SJSA1 (cell line): ENCODE measurements around the gene MTPN. TPM values are rescaled to one million over a fixed set of nuclear protein-coding genes. Genes with fewer than 3 reads are reported as not detected.

Source experiments
- DNase-seq, 2 experiments: peaks; one replicate each; pipeline ENCODE4 v3.0.0-alpha.2; 2015 to 2020; ENCODE audit warnings: low spot score in 2 of 2, low read depth in 1 of 2
- H3K27ac ChIP-seq: fragments of 250-450 bp; sonication (Bioruptor Pico); 2 replicates; pipeline ENCODE4 v1.5.1; 2020; ENCODE audit warnings: mild to moderate bottlenecking, moderate library complexity
- H3K27me3 ChIP-seq: fragments of 250-450 bp; sonication (Bioruptor Pico); replicated peaks from 2 replicates; pipeline ENCODE4 v1.5.1; 2020; ENCODE audit warnings: mild to moderate bottlenecking, moderate library complexity
- H3K36me3 ChIP-seq: fragments of 250-450 bp; sonication (Bioruptor Pico); 2 replicates; pipeline ENCODE4 v1.5.1; 2020; ENCODE audit warnings: mild to moderate bottlenecking
- H3K4me1 ChIP-seq: fragments of 250-450 bp; sonication (Bioruptor Pico); replicated peaks from 2 replicates; pipeline ENCODE4 v1.6.1; 2021; ENCODE audit warnings: mild to moderate bottlenecking
- H3K4me3 ChIP-seq: fragments of 250-450 bp; sonication (Bioruptor Pico); 2 replicates; pipeline ENCODE4 v1.5.1; 2020; ENCODE audit warnings: mild to moderate bottlenecking
- H3K9me3 ChIP-seq: fragments of 250-450 bp; sonication (Bioruptor Pico); replicated peaks from 2 replicates; pipeline ENCODE4 v1.5.1; 2020; ENCODE audit warnings: mild to moderate bottlenecking
- total RNA-seq: library from RNA; depleted of rRNA; stranded (reverse); fragments of >200 nt; shearing (Covaris generic); gene quantifications from 2 replicates; pipeline ENCODE4 v1.2.3, GENCODE V29; 2014; rRNA removed

The MTPN gene
- total RNA-seq: 91.3 and 108 TPM in 2 replicates

- Histone ChIP-seq H3K4me3 (peak within 1 kb of the TSS; percentile 75), H3K4me1 (peaks cover 57% of the 10 kb centered on the region)
Observed at GRCh38 chr7:135977007-135977741, at the start of gene MTPN. TSS of gene MTPN (minus strand) at chr7:135977359. CDS start at chr7:135977100, 259 bp downstream.

GRCh38 chr7:136026209-136026608, 49.0 kb upstream of the MTPN start:
- no peaks in the 10 kb centered on the region for H3K9me3 ChIP-seq
- DNase-seq: no peak
- no peak overlapping the region for H3K27ac ChIP-seq
- H3K36me3 ChIP-seq: no peaks in the 10 kb centered on the region
- no peaks in the 10 kb centered on the region for H3K4me1 ChIP-seq
- no peaks in the 10 kb centered on the region for H3K27me3 ChIP-seq
- H3K4me3 ChIP-seq: no peak overlapping the region

More at GRCh38 chr7:135977007-135977741, at the start of gene MTPN:
- Histone ChIP-seq H3K9me3 (no peaks in the 10 kb centered on the region), H3K36me3 (peaks cover 42% of the 10 kb centered on the region), H3K27ac (peak within 1 kb of the TSS; percentile 54), H3K27me3 (no peaks in the 10 kb centered on the region)
- DNase-seq: peak; percentile 95 to 98

- Histone ChIP-seq H3K9me3 (no peaks in the 10 kb centered on the region), H3K27ac (no peak overlapping the region), H3K27me3 (no peaks in the 10 kb centered on the region), H3K4me1 (no peaks in the 10 kb centered on the region), H3K36me3 (no peaks in the 10 kb centered on the region), H3K4me3 (no peak overlapping the region)
- no peak for DNase-seq
Observed at GRCh38 chr7:136023134-136023869, 46.1 kb upstream of the MTPN start.

- Histone ChIP-seq H3K27me3 (no peaks in the 10 kb centered on the region), H3K4me3 (no peak overlapping the region), H3K4me1 (no peaks in the 10 kb centered on the region), H3K36me3 (no peaks in the 10 kb centered on the region), H3K27ac (no peak overlapping the region), H3K9me3 (no peaks in the 10 kb centered on the region)
- DNase-seq: no peak
Observed at GRCh38 chr7:136020556-136020955, 43.4 kb upstream of the MTPN start.

GRCh38 chr7:136018104-136018503, 40.9 kb upstream of the MTPN start:
- H3K36me3 ChIP-seq: no peaks in the 10 kb centered on the region
- H3K27ac ChIP-seq: no peak overlapping the region
- H3K9me3 ChIP-seq: no peaks in the 10 kb centered on the region
- no peak overlapping the region for H3K4me3 ChIP-seq
- no peak for DNase-seq
- H3K4me1 ChIP-seq: no peaks in the 10 kb centered on the region
- no peaks in the 10 kb centered on the region for H3K27me3 ChIP-seq

- Histone ChIP-seq H3K36me3 (no peaks in the 10 kb centered on the region), H3K4me3 (no peak overlapping the region)
- no peak for DNase-seq
Observed at GRCh38 chr7:136016649-136017395, 39.7 kb upstream of the MTPN start.

GRCh38 chr7:136015638-136016037, 38.5 kb upstream of the MTPN start:
- Histone ChIP-seq H3K9me3 (no peaks in the 10 kb centered on the region), H3K4me1 (no peaks in the 10 kb centered on the region), H3K27ac (no peak overlapping the region), H3K36me3 (no peaks in the 10 kb centered on the region), H3K4me3 (no peak overlapping the region), H3K27me3 (no peaks in the 10 kb centered on the region)
- no peak for DNase-seq

More at GRCh38 chr7:136016649-136017395, 39.7 kb upstream of the MTPN start:
- Histone ChIP-seq H3K4me1 (no peaks in the 10 kb centered on the region), H3K27ac (no peak overlapping the region), H3K9me3 (no peaks in the 10 kb centered on the region), H3K27me3 (no peaks in the 10 kb centered on the region)

GRCh38 chr7:136014659-136015058, 37.5 kb upstream of the MTPN start:
- Histone ChIP-seq H3K36me3 (no peaks in the 10 kb centered on the region), H3K9me3 (no peaks in the 10 kb centered on the region)

GRCh38 chr7:136012238-136012637, 35.1 kb upstream of the MTPN start:
- DNase-seq: no peak

More at GRCh38 chr7:136014659-136015058, 37.5 kb upstream of the MTPN start:
- DNase-seq: no peak
- no peak overlapping the region for H3K27ac ChIP-seq
- H3K4me1 ChIP-seq: no peaks in the 10 kb centered on the region
- no peaks in the 10 kb centered on the region for H3K27me3 ChIP-seq
- H3K4me3 ChIP-seq: no peak overlapping the region

GRCh38 chr7:136009488-136010079, 32.4 kb upstream of the MTPN start:
- no peaks in the 10 kb centered on the region for H3K9me3 ChIP-seq
- no peaks in the 10 kb centered on the region for H3K27me3 ChIP-seq
- H3K4me3 ChIP-seq: no peak overlapping the region
- peak in 1 of 2 experiments; percentile 49 for DNase-seq
- no peaks in the 10 kb centered on the region for H3K4me1 ChIP-seq
- no peaks in the 10 kb centered on the region for H3K36me3 ChIP-seq
- H3K27ac ChIP-seq: no peak overlapping the region

More at GRCh38 chr7:136012238-136012637, 35.1 kb upstream of the MTPN start:
- no peaks in the 10 kb centered on the region for H3K4me1 ChIP-seq
- no peak overlapping the region for H3K27ac ChIP-seq
- no peaks in the 10 kb centered on the region for H3K9me3 ChIP-seq
- no peaks in the 10 kb centered on the region for H3K36me3 ChIP-seq
- no peaks in the 10 kb centered on the region for H3K27me3 ChIP-seq
- H3K4me3 ChIP-seq: no peak overlapping the region

- no peak for DNase-seq
Observed at GRCh38 chr7:136006208-136006607, 29.0 kb upstream of the MTPN start.

GRCh38 chr7:136004083-136004482, 26.9 kb upstream of the MTPN start:
- Histone ChIP-seq H3K4me1 (no peaks in the 10 kb centered on the region), H3K27me3 (no peaks in the 10 kb centered on the region), H3K27ac (no peak overlapping the region), H3K36me3 (no peaks in the 10 kb centered on the region), H3K9me3 (no peaks in the 10 kb centered on the region), H3K4me3 (no peak overlapping the region)
- DNase-seq: no peak

More at GRCh38 chr7:136006208-136006607, 29.0 kb upstream of the MTPN start:
- no peaks in the 10 kb centered on the region for H3K9me3 ChIP-seq
- H3K4me3 ChIP-seq: no peak overlapping the region
- H3K27ac ChIP-seq: no peak overlapping the region
- no peaks in the 10 kb centered on the region for H3K36me3 ChIP-seq
- no peaks in the 10 kb centered on the region for H3K4me1 ChIP-seq
- H3K27me3 ChIP-seq: no peaks in the 10 kb centered on the region

GRCh38 chr7:136002802-136003201, 25.6 kb upstream of the MTPN start:
- Histone ChIP-seq H3K9me3 (no peaks in the 10 kb centered on the region), H3K27me3 (no peaks in the 10 kb centered on the region), H3K4me1 (no peaks in the 10 kb centered on the region), H3K36me3 (no peaks in the 10 kb centered on the region), H3K4me3 (no peak overlapping the region), H3K27ac (no peak overlapping the region)
- no peak for DNase-seq
